GM19240 (cell line): ENCODE measurements around the gene RNF144B.
"Not testable (repeated sequence)": the region's sequence is repeated elsewhere in the genome, so short reads cannot be mapped to it uniquely, and the experiment has no call there.

Experiments used
- DNase-seq: peaks from one replicate; pipeline ENCODE4 v3.0.0; 2011; ENCODE audit warnings: low spot score; ENCODE audit not compliant: insufficient read length

The RNF144B gene

GRCh38 chr6:18441251-18441979 is 54.3 kb downstream of the RNF144B start:
- DNase-seq = no peak

- no peak for DNase-seq
These were observed 57.0 kb downstream of the RNF144B start for GRCh38 chr6:18444111-18444510.

- DNase-seq = no peak
These were observed 58.1 kb downstream of the RNF144B start for GRCh38 chr6:18445228-18445627.

GRCh38 chr6:18446771-18447170 is 59.6 kb downstream of the RNF144B start:
- no peak for DNase-seq

GRCh38 chr6:18447552-18447951 is 60.4 kb downstream of the RNF144B start:
- no peak for DNase-seq

GRCh38 chr6:18451756-18452155 is 64.6 kb downstream of the RNF144B start:
- no peak for DNase-seq

GRCh38 chr6:18454446-18454845 is 67.3 kb downstream of the RNF144B start:
- DNase-seq = no peak

GRCh38 chr6:18457065-18457737 is 70.1 kb downstream of the RNF144B start:
- DNase-seq = no peak

GRCh38 chr6:18458086-18458485 is 70.9 kb downstream of the RNF144B start:
- DNase-seq = not testable (repeated sequence)

- no peak for DNase-seq
These were observed 76.3 kb downstream of the RNF144B start for GRCh38 chr6:18463429-18463828.

GRCh38 chr6:18464176-18464575 is 77.0 kb downstream of the RNF144B start:
- DNase-seq = no peak

GRCh38 chr6:18465410-18466154 is 78.4 kb downstream of the RNF144B start:
- no peak for DNase-seq

GRCh38 chr6:18467741-18468502 is 80.8 kb downstream of the RNF144B start:
- DNase-seq = no peak

GRCh38 chr6:18468503-18468843 is 81.3 kb downstream of the RNF144B start:
- no peak for DNase-seq

- DNase-seq = no peak
These were observed 82.4 kb downstream of the RNF144B start for GRCh38 chr6:18469536-18469935.

- DNase-seq = no peak
These were observed 84.2 kb downstream of the RNF144B start for GRCh38 chr6:18471232-18471964.

GRCh38 chr6:18472941-18473340 is 85.8 kb downstream of the RNF144B start:
- no peak for DNase-seq

GRCh38 chr6:18473755-18474154 is 86.6 kb downstream of the RNF144B start:
- no peak for DNase-seq

- no peak for DNase-seq
These were observed 90.3 kb downstream of the RNF144B start for GRCh38 chr6:18477301-18477941.

- no peak for DNase-seq
These were observed 91.5 kb downstream of the RNF144B start for GRCh38 chr6:18478610-18479009.
